ENCODE measurements around the gene CADPS. TPM values are rescaled to one million over a fixed set of nuclear protein-coding genes. Genes with fewer than 3 reads are reported as not detected.

Gene CADPS
- total and polyA plus RNA-seq, 12 donors, result 1.4 to 36.6 (median 21.6) TPM

GRCh38 chr3:62532796-62533195, 342.4 kb downstream of the CADPS start:
- no peaks in the 10 kb centered on the region for H3K4me1 ChIP-seq
- TF ChIP-seq CTCF (IDR thresholded peaks at IDR 0.05), result no peak
- H3K27ac ChIP-seq, result no peak overlapping the region
- intact Hi-C loops (cut with DNase I), result no loop called here
- no peak overlapping the region for H3K4me3 ChIP-seq
- WGBS, 2 donors, result 87 to 89% methylated on average over 9 of the region's 9 CpGs
- DNase-seq (no peak), ATAC-seq (no peak)
- no peaks in the 10 kb centered on the region for H3K27me3 ChIP-seq
- no peaks in the 10 kb centered on the region for H3K9me3 ChIP-seq
- H3K36me3 ChIP-seq, result no peaks in the 10 kb centered on the region

GRCh38 chr3:62531981-62532380, 343.2 kb downstream of the CADPS start:
- H3K4me3 ChIP-seq, result no peak overlapping the region
- no peaks in the 10 kb centered on the region for H3K27me3 ChIP-seq
- no peak overlapping the region for H3K27ac ChIP-seq
- no peaks in the 10 kb centered on the region for H3K9me3 ChIP-seq
- DNase-seq, result no peak
- ATAC-seq, result no peak
- no peak for TF ChIP-seq CTCF (IDR thresholded peaks at IDR 0.05)
- intact Hi-C loops (cut with DNase I), result no loop called here
- H3K4me1 ChIP-seq, result no peaks in the 10 kb centered on the region
- H3K36me3 ChIP-seq, result no peaks in the 10 kb centered on the region

- Histone ChIP-seq H3K27ac (no peak overlapping the region), H3K27me3 (no peaks in the 10 kb centered on the region), H3K9me3 (no peaks in the 10 kb centered on the region), H3K36me3 (no peaks in the 10 kb centered on the region), H3K4me1 (no peaks in the 10 kb centered on the region), H3K4me3 (no peak overlapping the region)
- no peak for ATAC-seq
- intact Hi-C loops (cut with DNase I), result no loop called here
- no peak for DNase-seq
- 51 to 52% methylated on average over 2 of the region's 2 CpGs for whole genome bisulfite sequencing, 2 donors
- no peak for TF ChIP-seq CTCF (IDR thresholded peaks at IDR 0.05)
Measured at GRCh38 chr3:62531493-62531892, 343.7 kb downstream of the CADPS start.

GRCh38 chr3:62529230-62529629, 346.0 kb downstream of the CADPS start:
- no peaks in the 10 kb centered on the region for H3K36me3 ChIP-seq
- H3K27ac ChIP-seq, result no peak overlapping the region
- DNase-seq (peak; percentile 29 to 42), ATAC-seq (peak in 1 of 8 donors; percentile 70)
- TF ChIP-seq CTCF (IDR thresholded peaks at IDR 0.05), result no peak
- intact Hi-C loops (cut with DNase I), result no loop called here
- no peaks in the 10 kb centered on the region for H3K4me1 ChIP-seq
- no peak overlapping the region for H3K4me3 ChIP-seq
- no peaks in the 10 kb centered on the region for H3K9me3 ChIP-seq
- WGBS, 2 donors, result 23 to 28% methylated on average over 4 of the region's 4 CpGs
- no peaks in the 10 kb centered on the region for H3K27me3 ChIP-seq

- H3K9me3 ChIP-seq, result no peaks in the 10 kb centered on the region
- H3K27me3 ChIP-seq, result no peaks in the 10 kb centered on the region
- TF ChIP-seq CTCF (IDR thresholded peaks at IDR 0.05), result no peak
- no peaks in the 10 kb centered on the region for H3K4me1 ChIP-seq
- intact Hi-C loops (cut with DNase I), result no loop called here
- no peak overlapping the region for H3K27ac ChIP-seq
- no peak overlapping the region for H3K4me3 ChIP-seq
- DNase-seq (no peak), ATAC-seq (no peak)
- WGBS, 2 donors, result 83 to 87% methylated on average over 4 of the region's 4 CpGs
- no peaks in the 10 kb centered on the region for H3K36me3 ChIP-seq
Measured at GRCh38 chr3:62527474-62527873, 347.7 kb downstream of the CADPS start.
